Activated naive CD4-positive, alpha-beta T cell treated with anti-CD3 and anti-CD28 coated beads for 36 hours (primary cell): ENCODE measurements around the gene FOXP4. TPM values are rescaled to one million over a fixed set of nuclear protein-coding genes. Genes with fewer than 3 reads are reported as not detected.
A peak's percentile ranks its signal among the peaks of the same experiment; 100 is the strongest.

Experiments used
- CTCF ChIA-PET: fragments of 350-600 bp; sonication (Branson Sonifier 250); formaldehyde crosslinking; loops from one replicate; lab custom pipeline; 2021; ENCODE audit warnings: antibody characterized with exemption; lab: Charles Lee
- DNase-seq: peaks from one replicate; pipeline ENCODE4 v3.0.0-alpha.2; 2020
- H3K27ac Mint-ChIP-seq: one replicate; pipeline ENCODE4 v1.8.0; 2021; ENCODE audit warnings: mild to moderate bottlenecking, mixed read lengths
- H3K27me3 Mint-ChIP-seq: one replicate; pipeline ENCODE4 v1.8.0; 2021; ENCODE audit warnings: low read depth, mixed read lengths
- H3K36me3 Mint-ChIP-seq: one replicate; pipeline ENCODE4 v1.8.0; 2021; ENCODE audit warnings: low read depth, mixed read lengths
- H3K4me1 Mint-ChIP-seq: one replicate; pipeline ENCODE4 v1.8.0; 2021; ENCODE audit warnings: low read depth, mixed read lengths
- H3K4me3 Mint-ChIP-seq: one replicate; pipeline ENCODE4 v1.8.0; 2021; ENCODE audit warnings: mild to moderate bottlenecking, moderate library complexity, mixed read lengths
- H3K9me3 Mint-ChIP-seq: one replicate; pipeline ENCODE4 v1.8.0; 2021; ENCODE audit warnings: mixed read lengths
- intact Hi-C: fragments of 100-400 bp; cut with micrococcal nuclease; formaldehyde crosslinking; loops from one replicate; pipeline ENCODE4 v1.15.1; 2023
- total RNA-seq, 2 experiments: library from RNA; stranded (reverse); gene quantifications; one replicate each; pipeline ENCODE4 v1.2.3, GENCODE V29; 2021

FOXP4 gene
- total RNA-seq, 2 experiments from 2014 or later: 15.9 to 16.0 TPM

DNA sequence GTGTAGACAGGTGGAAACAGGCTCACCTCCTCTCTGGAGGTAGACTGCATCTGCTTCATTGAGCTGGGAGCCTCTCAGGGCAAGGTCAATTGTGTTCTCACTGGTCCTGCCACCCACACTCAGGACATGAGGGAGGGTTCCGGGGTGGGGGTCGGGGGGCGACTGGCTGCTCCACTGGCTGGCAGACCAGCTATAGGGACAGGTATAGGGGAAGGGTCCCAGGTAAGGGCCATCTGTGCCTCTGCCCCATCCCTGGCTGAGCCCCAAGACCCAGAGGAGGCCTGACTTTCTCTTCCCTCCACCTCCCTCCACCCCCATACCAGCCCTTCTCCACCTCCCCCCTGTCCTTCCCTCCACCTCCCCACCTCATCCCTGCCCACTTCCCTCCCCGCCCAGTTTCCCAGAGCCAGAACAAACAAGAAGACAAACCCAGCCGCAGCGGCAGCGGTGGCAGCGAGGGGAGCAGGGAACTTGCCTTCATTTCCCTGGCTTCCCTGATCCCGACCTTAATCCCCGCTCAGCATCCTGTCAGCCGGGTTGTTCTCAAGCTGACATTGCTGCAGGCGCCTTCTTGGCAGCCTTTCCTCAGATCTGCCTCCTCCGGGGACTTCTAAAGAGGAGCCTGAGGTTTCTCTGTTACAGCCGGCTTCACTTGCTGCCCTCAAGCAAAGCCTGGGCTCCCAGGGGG lies 18.3 kb upstream of the FOXP4 start:
- H3K27me3 Mint-ChIP-seq: peaks cover 4% of the 10 kb centered on the region
- intact Hi-C loops: no loop called here
- no peak overlapping the region for H3K4me3 Mint-ChIP-seq
- H3K36me3 Mint-ChIP-seq: no peaks in the 10 kb centered on the region
- CTCF ChIA-PET: no interaction called here
- no peak overlapping the region for H3K27ac Mint-ChIP-seq
- H3K4me1 Mint-ChIP-seq: peaks cover 22% of the 10 kb centered on the region
- no peaks in the 10 kb centered on the region for H3K9me3 Mint-ChIP-seq
- DNase-seq: no peak

DNA sequence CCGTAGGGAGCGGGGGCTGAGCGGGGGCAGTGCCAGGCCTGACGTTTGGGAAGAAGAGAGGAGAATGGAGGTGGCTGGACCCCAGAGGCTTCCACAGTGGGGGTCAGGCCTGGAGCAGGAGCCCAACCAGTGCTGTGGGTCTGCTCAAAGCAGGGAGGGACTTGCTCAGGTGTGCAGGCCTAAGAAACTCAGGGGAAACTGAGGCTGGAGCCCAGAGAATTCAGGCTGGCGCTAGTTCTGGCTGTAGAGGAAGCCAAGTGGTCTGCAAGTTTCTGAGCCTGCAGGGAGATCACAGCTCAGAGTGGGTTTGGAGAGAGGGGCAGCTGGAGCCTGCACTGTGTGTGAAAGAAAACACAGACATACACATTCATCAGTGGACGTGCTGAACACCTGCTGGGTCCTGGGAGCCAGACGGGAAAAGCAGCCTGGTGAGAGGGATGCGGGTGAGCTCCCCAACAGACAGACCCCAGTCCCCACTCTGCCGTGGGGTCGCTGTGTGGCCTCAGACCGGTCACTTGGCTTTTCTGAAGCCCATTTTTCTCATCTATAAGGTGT lies 17.7 kb upstream of the FOXP4 start:
- Mint-ChIP-seq H3K27me3 (peaks cover 4% of the 10 kb centered on the region), H3K4me1 (peaks cover 29% of the 10 kb centered on the region), H3K27ac (no peak overlapping the region), H3K36me3 (no peaks in the 10 kb centered on the region), H3K4me3 (no peak overlapping the region), H3K9me3 (no peaks in the 10 kb centered on the region)
- intact Hi-C loops: no loop called here
- CTCF ChIA-PET: interaction anchor here (0.7 to 0.8 kb wide), 2 partner anchors 11 to 66 kb away, joined by 3 read pairs; no protein-coding TSS in a partner anchor
- DNase-seq: no peak

DNA sequence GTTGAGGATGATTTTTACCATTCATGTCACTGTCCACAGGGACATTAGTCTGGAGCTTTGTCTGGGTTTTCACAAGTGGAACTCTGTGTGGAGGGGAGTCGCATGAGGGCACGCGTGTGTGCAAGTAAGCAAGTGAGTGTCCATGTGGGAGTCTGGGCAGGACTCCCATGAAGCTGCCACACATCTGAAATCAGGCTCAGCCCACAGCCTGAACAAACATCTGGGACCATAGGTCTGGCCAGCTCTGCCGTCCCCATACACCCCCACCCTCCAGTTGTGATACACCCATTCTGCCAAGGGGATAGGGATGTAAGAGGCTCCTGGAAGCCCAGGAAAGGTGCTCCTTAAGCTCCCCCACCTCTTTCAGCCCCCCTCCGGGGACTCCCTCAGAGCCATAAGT lies 17.1 kb upstream of the FOXP4 start:
- Mint-ChIP-seq H3K4me3 (no peak overlapping the region), H3K27me3 (peaks cover 4% of the 10 kb centered on the region), H3K36me3 (no peaks in the 10 kb centered on the region), H3K9me3 (no peaks in the 10 kb centered on the region), H3K4me1 (peaks cover 33% of the 10 kb centered on the region), H3K27ac (no peak overlapping the region)
- DNase-seq: no peak
- intact Hi-C loops: no loop called here
- CTCF ChIA-PET: interaction anchor here (0.7 to 0.8 kb wide), 2 partner anchors 11 to 66 kb away, joined by 3 read pairs; no protein-coding TSS in a partner anchor

DNA sequence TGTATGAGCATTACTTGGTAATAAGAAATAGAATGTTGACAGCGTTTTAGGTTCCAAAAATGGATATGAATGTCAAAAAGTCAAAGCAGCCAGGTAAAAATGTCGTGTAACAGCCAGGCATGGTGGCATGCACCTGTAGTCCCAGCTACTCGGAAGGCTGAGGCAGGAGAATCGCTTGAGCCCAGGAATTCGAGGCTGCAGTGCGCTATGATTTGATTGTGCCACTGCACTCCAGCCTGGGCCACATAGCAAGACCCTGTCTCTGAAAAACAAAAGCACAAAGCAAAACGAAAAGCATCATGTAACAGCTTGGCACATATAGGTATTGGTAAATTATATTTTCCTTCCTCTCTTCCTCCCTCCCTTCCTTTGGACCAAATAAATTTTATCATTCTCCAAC lies 16.2 kb upstream of the FOXP4 start:
- intact Hi-C loops: loop anchor here (5.0 to 10.0 kb wide), 3 partner anchors 103 to 515 kb away; no protein-coding TSS in a partner anchor
- Mint-ChIP-seq H3K27ac (no peak overlapping the region), H3K36me3 (no peaks in the 10 kb centered on the region), H3K4me1 (peaks cover 33% of the 10 kb centered on the region), H3K4me3 (no peak overlapping the region), H3K27me3 (peaks cover 4% of the 10 kb centered on the region), H3K9me3 (no peaks in the 10 kb centered on the region)
- CTCF ChIA-PET: no interaction called here
- DNase-seq: no peak

DNA sequence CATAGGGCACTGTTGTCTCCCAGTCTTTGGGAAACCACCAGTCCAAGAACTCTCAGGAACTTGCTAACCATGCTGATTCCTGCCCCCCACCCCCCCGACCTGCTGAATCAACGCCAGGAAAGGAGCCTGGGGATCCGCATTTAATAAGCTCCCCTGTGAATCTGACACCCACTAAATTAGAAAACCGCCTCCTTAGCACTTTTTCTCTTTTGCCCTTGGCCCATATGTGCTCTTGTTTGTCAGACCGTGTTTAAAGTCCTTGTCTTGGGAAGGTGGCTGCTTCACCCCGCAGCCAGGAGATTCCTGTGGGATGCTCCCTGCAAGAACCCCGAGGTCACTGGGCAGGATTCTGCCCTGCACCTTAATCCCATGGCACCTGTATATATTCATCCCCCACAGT lies 15.7 kb upstream of the FOXP4 start:
- intact Hi-C loops: loop anchor here (5.0 to 10.0 kb wide), 3 partner anchors 103 to 514 kb away; no protein-coding TSS in a partner anchor
- peaks cover 33% of the 10 kb centered on the region for H3K4me1 Mint-ChIP-seq
- no peak overlapping the region for H3K27ac Mint-ChIP-seq
- H3K4me3 Mint-ChIP-seq: no peak overlapping the region
- no peaks in the 10 kb centered on the region for H3K9me3 Mint-ChIP-seq
- peaks cover 4% of the 10 kb centered on the region for H3K27me3 Mint-ChIP-seq
- no peak for DNase-seq
- CTCF ChIA-PET: interaction anchor here (0.6 kb wide), 1 partner anchor 684 kb away, joined by 4 read pairs; no protein-coding TSS in a partner anchor
- H3K36me3 Mint-ChIP-seq: no peaks in the 10 kb centered on the region

DNA sequence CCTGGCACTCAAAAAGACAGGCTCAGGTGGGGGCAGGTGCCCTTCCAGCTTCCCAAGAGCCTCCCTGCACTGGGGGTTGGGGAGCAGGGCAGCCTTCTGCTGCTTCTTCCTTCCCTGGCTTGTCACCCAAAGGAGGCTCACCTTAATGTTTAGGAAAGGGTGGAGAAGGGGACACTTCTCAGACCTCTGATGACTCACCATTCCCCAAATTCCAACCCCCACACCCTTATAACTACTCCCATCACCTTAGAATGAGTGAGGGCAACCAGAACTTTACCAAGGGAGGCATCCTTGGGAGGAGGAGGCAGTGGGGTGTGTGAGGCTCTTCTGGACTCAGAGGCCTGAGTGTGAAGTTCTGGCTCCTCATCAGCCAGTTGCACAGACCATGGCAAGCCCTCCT lies 15.2 kb upstream of the FOXP4 start:
- no peaks in the 10 kb centered on the region for H3K36me3 Mint-ChIP-seq
- H3K27me3 Mint-ChIP-seq: peaks cover 7% of the 10 kb centered on the region
- CTCF ChIA-PET: interaction anchor here (0.6 kb wide), 1 partner anchor 683 kb away, joined by 4 read pairs; no protein-coding TSS in a partner anchor
- no peaks in the 10 kb centered on the region for H3K9me3 Mint-ChIP-seq
- H3K27ac Mint-ChIP-seq: peak overlapping the region; percentile 85
- no peak for DNase-seq
- intact Hi-C loops: loop anchor here (1.0 to 10.0 kb wide), 4 partner anchors 29 to 514 kb away; no protein-coding TSS in a partner anchor
- H3K4me1 Mint-ChIP-seq: peaks cover 33% of the 10 kb centered on the region
- H3K4me3 Mint-ChIP-seq: peak overlapping the region; percentile 73

DNA sequence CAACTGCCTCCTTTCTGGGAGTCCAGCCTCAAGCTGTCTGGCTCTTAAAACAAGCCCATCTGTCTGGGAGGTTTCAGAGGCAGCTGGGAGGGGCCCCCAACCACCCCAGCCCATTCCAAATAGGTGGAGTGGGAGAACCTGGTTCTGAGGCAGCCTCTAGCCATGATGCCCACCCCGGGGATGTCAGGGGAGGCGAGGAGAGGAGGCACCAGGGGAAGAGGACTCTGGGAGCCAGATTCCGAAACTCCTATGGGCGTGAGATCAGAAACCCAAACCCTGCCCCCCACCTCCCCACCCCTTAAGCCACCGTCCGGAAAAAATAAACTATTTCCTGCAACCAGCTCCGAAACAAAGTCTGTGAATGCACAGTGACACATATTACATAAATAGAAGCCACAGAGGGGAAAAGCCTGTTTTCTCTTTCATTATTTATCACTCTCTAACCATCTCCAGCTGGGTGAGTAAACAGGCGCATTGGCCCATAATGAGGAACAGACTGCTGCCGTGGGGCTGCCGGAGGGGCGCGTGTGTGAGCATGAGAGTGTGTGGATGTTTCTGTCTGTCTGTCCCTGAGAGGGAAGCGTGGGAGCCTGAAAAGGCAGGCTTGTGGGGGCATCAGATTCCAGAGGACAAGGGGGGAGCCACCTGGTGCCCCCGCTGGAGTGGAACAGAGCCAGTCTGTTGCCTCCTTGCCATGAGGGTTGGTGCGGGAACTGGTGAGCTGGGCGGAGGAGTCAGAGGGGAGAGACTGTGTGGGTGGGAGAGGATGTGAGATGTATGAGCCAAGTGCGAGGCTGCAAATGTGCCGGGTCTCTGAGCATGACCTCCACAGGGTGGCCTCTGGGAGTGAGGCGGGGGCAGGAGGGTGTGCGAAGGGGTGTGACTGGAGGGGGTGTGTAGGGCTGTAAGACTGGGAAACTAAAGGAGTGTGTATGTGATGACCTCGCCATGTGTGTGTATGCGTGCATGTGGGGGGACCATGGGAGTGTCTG lies 14.3 kb upstream of the FOXP4 start:
- DNase-seq: peak; percentile 87
- Mint-ChIP-seq H3K4me1 (peaks cover 39% of the 10 kb centered on the region), H3K27ac (peak overlapping the region; percentile 94), H3K36me3 (no peaks in the 10 kb centered on the region), H3K4me3 (peak overlapping the region; percentile 73), H3K27me3 (peaks cover 10% of the 10 kb centered on the region), H3K9me3 (no peaks in the 10 kb centered on the region)
- intact Hi-C loops: loop anchor here (1.0 to 10.0 kb wide), 9 partner anchors 14 to 513 kb away; partner anchors contain the start of genes FOXP4, NFYA and OARD1
- CTCF ChIA-PET: interaction anchor here (0.6 kb wide), 1 partner anchor 98 kb away, joined by 5 read pairs; no protein-coding TSS in a partner anchor

DNA sequence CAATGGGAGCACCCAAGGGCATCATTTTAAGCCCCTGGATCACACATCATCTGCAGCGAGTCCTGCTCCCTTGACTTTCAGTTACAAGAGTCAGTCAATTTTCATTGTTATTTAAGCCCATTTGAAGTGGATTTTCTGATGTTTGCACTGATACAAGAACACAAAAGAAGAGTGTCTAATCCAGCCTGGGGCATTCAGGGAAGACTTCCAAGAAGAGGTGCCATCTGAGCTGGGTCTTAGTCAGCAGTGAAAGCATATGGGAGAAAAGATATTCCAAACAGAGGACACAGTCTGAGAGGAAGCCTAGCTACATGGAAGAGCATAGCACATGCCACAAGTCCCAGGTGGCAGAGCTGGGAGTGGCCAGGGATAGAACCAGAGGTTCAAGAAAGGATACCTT lies 10.4 kb upstream of the FOXP4 start:
- DNase-seq: no peak
- Mint-ChIP-seq H3K9me3 (no peaks in the 10 kb centered on the region), H3K4me3 (no peak overlapping the region), H3K36me3 (no peaks in the 10 kb centered on the region), H3K4me1 (peaks cover 50% of the 10 kb centered on the region), H3K27ac (no peak overlapping the region), H3K27me3 (peaks cover 6% of the 10 kb centered on the region)
- intact Hi-C loops: loop anchor here (10.0 kb wide), 1 partner anchor 509 kb away; no protein-coding TSS in a partner anchor
- CTCF ChIA-PET: no interaction called here

DNA sequence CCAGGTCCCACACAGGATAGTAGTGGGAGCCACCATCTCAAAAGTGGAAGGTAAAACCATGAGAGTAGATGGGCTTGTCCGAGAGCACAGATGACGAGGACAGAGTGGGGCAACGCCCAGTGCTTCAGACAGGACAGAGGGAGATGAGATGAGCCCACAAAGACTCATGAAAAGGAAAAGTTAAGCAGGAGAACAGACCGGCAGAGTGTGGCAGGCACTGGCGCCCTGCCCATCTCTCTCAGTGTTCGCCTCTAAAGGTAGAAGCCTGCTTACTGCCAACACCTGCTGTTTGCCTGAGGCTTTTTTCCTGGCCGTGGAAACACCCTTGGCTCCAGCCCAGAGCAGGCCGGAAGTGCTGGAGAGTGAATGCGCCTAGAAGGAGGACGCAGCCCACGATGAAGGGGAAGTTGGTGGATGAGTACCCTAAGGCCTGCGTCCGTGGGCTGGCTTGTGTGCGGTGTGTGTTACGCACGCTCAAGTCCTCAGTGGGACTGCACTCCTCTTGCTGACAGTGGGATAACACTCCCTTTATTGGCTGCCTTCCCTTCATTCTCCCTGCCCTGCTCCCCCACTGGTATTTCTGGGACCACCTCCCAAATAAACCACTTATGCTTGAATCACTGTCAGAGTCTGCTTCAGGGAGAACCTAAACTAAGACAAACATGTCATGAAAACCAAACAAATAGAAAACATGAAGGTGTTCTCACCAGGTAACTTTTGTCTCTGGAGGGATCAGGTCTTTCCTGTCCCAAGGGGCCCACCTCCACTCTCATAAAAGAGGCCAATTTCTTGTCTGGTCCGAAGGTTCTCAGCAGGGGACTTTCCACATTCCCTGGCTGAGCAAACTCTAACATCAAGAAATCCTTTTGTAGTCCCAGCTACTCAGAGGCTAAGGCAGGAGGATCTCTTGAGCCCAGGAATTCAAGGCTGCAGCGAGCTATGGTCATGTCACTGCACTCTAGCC lies 9.1 kb upstream of the FOXP4 start:
- Mint-ChIP-seq H3K27me3 (peaks cover 6% of the 10 kb centered on the region), H3K9me3 (no peaks in the 10 kb centered on the region), H3K4me3 (no peak overlapping the region), H3K36me3 (no peaks in the 10 kb centered on the region), H3K4me1 (peaks cover 39% of the 10 kb centered on the region), H3K27ac (no peak overlapping the region)
- CTCF ChIA-PET: interaction anchor here (0.6 kb wide), 1 partner anchor 67 kb away, joined by 4 read pairs; no protein-coding TSS in a partner anchor
- intact Hi-C loops: loop anchor here (10.0 kb wide), 1 partner anchor 508 kb away; no protein-coding TSS in a partner anchor
- DNase-seq: no peak

DNA sequence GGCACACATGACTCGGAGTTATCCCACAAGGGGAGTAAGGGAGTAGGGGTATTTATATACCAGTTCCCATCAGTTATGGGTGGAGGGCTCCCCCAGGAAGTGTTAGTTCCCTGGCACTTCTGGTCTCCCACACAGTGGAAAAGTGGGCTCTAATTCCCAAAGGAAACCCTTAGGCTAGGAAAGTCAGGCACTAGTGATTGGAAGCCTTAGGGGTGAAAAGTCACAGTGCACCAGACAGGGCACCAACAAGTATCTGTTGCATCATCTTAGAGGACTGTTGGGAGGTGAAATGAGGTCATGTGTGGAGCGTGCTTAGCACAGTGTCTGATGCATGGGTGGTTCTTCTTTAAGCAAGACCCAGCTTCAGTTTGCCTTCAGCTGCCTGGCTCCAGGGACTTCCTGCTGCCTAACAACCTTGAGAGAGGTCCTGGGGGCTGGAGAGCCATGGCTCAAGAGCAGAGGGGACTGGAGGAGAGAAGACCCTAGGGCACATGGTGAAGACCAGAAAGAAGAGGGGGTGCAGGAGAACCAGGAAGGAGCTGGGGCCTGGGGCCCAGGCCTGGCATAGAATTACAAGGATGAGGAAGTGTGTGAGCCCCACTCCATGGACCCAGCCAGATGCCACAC lies 7.5 kb upstream of the FOXP4 start:
- intact Hi-C loops: loop anchor here (10.0 kb wide), 1 partner anchor 506 kb away; no protein-coding TSS in a partner anchor
- Mint-ChIP-seq H3K36me3 (no peaks in the 10 kb centered on the region), H3K4me3 (no peak overlapping the region), H3K9me3 (no peaks in the 10 kb centered on the region), H3K4me1 (peaks cover 23% of the 10 kb centered on the region), H3K27ac (no peak overlapping the region), H3K27me3 (peaks cover 6% of the 10 kb centered on the region)
- CTCF ChIA-PET: interaction anchor here (1.0 kb wide), 1 partner anchor 117 kb away, joined by 3 read pairs; no protein-coding TSS in a partner anchor
- no peak for DNase-seq
